Medulla oblongata (tissue), 1 donor: ENCODE measurements around the gene DRGX.

ENCODE experiments used
- DNase-seq: peaks from one replicate; pipeline ENCODE4 v3.0.0-alpha.2; 2015; ENCODE audit errors: extremely low spot score

DRGX gene

GRCh38 chr10:49408519-49409306 lies 12.8 kb upstream of the DRGX start:
- DNase-seq, result no peak

GRCh38 chr10:49407552-49408137 lies 11.8 kb upstream of the DRGX start:
- DNase-seq, result peak; percentile 89

GRCh38 chr10:49407151-49407550 lies 11.3 kb upstream of the DRGX start:
- no peak for DNase-seq

GRCh38 chr10:49404321-49404878 lies 8.5 kb upstream of the DRGX start:
- no peak for DNase-seq

GRCh38 chr10:49403363-49403762 lies 7.5 kb upstream of the DRGX start:
- no peak for DNase-seq

- DNase-seq, result no peak
These were observed 4.5 kb upstream of the DRGX start for GRCh38 chr10:49400365-49400764.

- no peak for DNase-seq
These were observed 3.1 kb upstream of the DRGX start for GRCh38 chr10:49398986-49399385.

- DNase-seq, result peak; percentile 37
These were observed 2.3 kb upstream of the DRGX start for GRCh38 chr10:49398000-49398861.

- DNase-seq, result no peak
These were observed 1.4 kb upstream of the DRGX start for GRCh38 chr10:49397036-49397999.

- DNase-seq, result no peak
These were observed 744 bp upstream of the DRGX start for GRCh38 chr10:49396666-49396999.

GRCh38 chr10:49394933-49395740 lies 752 bp downstream of the DRGX start:
- no peak for DNase-seq

GRCh38 chr10:49393757-49394156 lies 2.1 kb downstream of the DRGX start:
- no peak for DNase-seq

GRCh38 chr10:49393301-49393700 lies 2.6 kb downstream of the DRGX start:
- no peak for DNase-seq

- DNase-seq, result no peak
These were observed 6.4 kb downstream of the DRGX start for GRCh38 chr10:49389361-49389933.

- DNase-seq, result no peak
These were observed 7.7 kb downstream of the DRGX start for GRCh38 chr10:49388161-49388560.

- no peak for DNase-seq
These were observed 8.8 kb downstream of the DRGX start for GRCh38 chr10:49387071-49387470.

GRCh38 chr10:49385939-49386922 lies 9.7 kb downstream of the DRGX start:
- no peak for DNase-seq

- DNase-seq, result no peak
These were observed 11.5 kb downstream of the DRGX start for GRCh38 chr10:49384268-49384953.
